OCI-LY7 (cell line): ENCODE measurements around the gene NOP56.

Experiments
- EZH2phosphoT487 ChIP-seq: fragments of 200-600 bp; sonication (generic); IDR thresholded peaks from 2 replicates; pipeline ENCODE4 v1.6.1; 2018; ENCODE audit warnings: low read depth, borderline replicate concordance, mild to moderate bottlenecking, mixed run types, antibody characterized with exemption, low read length, moderate library complexity, mixed read lengths
- TF ChIP-seq, protein P1 (sequence below): fragments of 200-600 bp; sonication (generic); conservative IDR thresholded peaks from 2 replicates; pipeline ENCODE4 v1.5.1; 2014; ENCODE audit warnings: mild to moderate bottlenecking, antibody characterized with exemption, low read length, moderate library complexity, mixed read lengths

DNA sequence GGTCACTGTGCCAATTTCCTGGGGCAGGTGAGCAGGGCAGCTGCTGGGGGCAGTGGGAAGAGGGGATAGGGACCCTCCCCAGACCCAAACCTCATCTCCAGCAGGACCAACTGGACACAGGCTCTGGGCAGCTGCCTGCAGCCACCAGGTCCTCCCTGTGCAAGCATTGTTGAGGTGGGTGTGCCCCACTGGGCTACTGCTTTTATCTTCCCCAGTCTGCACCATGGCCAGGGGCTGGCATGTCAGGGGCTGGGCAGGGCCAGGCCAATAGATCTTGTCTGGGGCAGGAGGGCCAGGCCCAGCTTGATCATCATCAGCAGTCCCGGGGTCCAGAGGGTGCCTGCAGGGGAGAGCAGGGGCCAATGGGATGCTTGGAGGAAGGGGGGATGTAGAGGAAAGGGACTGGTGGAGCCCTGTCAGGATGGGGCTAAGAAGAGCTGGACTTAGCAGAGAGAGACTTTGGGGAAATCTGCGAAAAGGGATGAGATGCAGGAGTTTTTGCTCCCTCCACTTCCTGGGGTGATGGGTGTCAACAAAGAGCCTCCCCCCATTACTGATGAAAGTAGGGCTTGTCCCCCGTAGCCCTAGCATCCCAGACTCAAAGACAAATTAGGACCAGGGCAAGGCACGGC is 45.9 kb downstream of the NOP56 start:
- TF ChIP-seq, protein P1, sequence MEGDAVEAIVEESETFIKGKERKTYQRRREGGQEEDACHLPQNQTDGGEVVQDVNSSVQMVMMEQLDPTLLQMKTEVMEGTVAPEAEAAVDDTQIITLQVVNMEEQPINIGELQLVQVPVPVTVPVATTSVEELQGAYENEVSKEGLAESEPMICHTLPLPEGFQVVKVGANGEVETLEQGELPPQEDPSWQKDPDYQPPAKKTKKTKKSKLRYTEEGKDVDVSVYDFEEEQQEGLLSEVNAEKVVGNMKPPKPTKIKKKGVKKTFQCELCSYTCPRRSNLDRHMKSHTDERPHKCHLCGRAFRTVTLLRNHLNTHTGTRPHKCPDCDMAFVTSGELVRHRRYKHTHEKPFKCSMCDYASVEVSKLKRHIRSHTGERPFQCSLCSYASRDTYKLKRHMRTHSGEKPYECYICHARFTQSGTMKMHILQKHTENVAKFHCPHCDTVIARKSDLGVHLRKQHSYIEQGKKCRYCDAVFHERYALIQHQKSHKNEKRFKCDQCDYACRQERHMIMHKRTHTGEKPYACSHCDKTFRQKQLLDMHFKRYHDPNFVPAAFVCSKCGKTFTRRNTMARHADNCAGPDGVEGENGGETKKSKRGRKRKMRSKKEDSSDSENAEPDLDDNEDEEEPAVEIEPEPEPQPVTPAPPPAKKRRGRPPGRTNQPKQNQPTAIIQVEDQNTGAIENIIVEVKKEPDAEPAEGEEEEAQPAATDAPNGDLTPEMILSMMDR: no peak
- TF ChIP-seq EZH2phosphoT487: no peak
